Activated CD4-positive, CD25-positive, alpha-beta regulatory T cell treated with anti-CD3 and anti-CD28 coated beads, Interleukin-2, amount 50 U/mL, for 16 hours (primary cell): ENCODE measurements around the gene FAM219A.
"Not testable (repeated sequence)": the region's sequence is repeated elsewhere in the genome, so short reads cannot be mapped to it uniquely, and the experiment has no call there.

Source experiments
- DNase-seq: peaks from one replicate; pipeline ENCODE4 v3.0.0-alpha.2; 2020; ENCODE audit warnings: low read depth, low spot score

FAM219A gene

DNA sequence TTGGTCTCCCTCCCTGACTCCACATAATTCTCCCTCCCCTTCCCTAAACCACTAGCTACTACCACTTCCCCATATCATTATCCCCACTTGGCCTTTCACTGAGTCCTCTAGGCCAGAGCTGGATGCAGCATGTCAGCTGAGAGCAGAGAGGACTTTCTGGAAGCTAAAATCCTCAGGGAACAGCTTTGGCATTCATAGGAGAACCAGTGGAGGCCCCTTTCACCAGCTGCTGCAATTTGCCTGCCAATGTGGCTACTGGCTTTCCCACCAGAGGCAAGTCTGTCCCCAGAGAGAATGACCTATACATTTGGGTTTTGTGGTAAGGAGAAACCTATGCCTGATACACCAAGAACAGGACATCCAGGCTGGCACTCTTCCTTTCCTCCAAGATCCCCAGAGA, 14.4 kb downstream of the FAM219A start:
- no peak for DNase-seq

DNA sequence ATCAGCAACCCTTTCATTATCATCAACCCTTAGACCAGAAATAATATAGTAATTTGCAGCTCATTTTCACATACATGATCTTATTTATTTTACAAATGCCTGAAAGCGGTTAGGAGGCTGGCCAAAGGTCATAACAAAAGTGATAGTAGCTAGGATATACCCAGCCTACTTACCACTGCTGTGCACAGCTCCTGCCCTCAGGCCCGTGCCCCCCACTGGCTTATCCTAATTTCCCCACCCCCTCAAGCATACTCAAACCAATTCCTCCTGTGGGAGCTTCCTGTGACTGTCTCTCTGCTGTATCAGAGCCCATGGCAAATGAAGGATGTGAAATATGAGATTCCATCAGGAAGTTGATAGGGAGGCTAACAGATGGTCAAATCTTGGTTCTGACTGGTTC, 14.8 kb downstream of the FAM219A start:
- no peak for DNase-seq

DNA sequence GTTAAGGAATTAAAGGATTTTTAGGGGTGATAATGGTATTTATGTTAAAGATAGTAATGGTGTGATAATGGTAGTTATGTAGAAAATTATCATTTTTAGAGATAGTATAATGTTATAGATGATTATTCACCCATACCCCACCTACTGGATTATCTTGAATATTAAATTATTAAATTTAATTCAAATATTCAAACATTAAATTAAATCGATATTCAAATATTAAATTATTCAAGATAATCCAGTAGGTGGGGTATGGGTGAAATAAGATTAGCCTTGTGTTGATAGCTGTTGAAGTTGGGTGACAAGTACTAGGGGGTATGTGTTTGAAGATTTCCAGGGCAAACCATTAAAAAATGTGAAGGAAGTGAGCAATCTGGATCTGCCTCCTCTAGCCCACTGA, 15.6 kb downstream of the FAM219A start:
- no peak for DNase-seq

DNA sequence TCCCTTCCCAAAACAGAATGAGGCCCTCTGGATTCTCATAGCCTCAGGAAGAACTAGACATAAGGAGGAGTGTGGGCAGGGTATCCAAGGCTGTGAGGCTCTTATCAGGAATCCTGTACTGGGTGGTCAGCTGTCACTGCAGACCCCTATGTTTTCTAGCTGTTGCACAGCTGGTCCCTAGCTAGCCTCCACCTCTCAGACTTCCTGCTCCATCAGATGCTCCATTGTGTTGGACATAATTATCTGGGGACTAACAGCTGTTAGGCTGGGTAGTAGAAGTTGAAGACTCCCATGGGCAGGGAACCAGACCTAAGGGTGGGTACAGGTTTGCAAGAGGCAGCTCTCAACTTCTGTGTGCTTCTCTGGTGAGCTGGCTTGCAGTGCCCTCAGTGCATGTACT, 18.4 kb downstream of the FAM219A start:
- DNase-seq = no peak

DNA sequence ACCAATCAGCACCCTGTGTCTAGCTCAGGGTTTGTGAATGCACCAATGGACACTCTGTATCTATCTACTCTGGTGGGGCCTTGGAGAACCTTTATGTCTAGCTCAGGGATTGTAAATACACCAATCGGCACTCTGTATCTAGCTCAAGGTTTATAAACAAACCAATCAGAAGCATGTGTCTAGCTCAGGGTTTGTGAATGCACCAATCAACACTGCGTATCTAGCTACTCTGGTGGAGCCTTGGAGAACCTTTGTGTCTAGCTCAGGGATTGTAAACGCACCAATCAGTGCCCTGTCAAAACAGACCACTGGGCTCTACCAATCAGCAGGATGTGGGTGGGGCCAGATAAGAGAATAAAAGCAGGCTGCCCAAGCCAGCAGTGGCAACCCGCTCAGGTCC, 19.9 kb downstream of the FAM219A start:
- not testable (repeated sequence) for DNase-seq

DNA sequence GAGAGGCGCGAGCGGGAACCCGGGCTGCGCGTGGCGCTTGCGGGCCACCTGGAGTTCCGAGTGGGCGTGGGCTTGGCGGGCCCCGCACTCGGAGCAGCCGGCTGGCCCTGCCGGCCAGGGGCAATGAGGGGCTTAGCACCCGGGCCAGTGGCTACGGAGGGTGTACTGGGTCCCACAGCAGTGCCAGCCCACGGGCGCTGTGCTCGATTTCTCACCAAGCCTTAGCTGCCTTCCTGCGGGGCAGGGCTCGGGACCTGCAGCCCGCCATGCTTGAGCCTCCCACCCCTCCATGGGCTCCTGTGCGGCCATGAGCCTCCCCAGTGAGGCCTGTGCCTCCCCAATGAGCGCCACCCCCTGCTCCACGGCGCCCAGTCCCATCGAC, 20.5 kb downstream of the FAM219A start:
- not testable (repeated sequence) for DNase-seq

DNA sequence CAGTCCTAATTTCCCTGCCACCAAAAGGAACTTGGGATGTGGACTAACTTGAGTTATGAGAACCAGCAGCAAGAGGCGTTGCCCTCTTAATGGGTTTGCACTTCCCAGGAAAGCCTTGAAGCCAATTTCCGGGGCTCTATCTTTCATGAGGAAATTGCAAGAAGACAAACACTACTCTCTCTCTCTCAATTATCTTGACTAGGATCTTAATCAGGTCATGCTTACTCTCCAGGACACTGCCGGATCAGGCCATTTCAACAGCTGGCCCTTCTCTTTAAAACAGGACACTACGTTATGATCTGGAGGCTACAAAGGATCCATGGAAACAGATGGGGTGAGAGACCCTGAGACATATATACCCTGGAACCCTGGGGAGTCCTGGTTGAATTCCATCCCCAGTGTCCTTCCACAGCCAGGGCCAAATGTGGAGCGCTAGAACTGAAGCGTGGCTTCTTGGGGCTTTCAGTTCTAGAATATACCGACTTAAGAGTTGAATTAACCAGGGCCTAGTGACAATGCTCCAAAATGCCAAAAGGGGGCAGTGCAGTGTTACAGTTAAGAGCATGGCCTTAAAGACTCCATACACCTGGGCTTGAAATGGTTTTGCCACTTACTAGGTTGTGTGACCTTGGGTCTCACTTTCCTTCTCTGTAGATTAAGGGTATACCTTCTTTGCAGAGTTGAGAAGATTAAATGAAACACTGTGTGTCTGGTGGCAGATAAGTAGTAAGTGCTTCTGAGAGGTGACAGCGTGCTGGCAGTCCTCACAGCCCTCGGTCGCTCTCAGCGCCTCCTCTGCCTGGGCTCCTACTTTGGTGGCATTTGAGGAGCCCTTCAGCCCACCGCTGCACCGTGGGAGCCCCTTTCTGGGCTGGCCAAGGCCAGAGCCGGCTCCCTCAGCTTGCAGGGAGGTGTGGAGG, 21.1 kb downstream of the FAM219A start:
- DNase-seq = peak; percentile 42

DNA sequence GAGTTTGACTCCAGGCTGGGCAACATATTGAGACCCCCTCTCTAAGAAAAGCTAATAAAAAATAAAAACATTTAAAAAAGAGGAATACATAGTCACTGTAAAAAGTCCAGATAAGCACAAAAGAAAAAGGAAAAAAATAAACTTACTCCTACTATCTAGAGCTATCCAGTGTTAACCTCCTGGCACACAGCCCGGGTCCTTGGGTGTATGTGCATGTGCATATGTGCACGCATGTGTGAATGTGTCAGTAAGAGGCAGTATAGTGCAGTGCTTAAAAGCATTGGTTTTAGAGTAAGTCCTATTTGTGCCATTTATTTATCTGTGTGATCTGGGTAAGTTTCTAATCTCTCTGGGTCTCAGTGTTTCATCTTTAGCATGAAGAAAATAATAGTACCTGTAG, 26.7 kb downstream of the FAM219A start:
- DNase-seq = no peak

DNA sequence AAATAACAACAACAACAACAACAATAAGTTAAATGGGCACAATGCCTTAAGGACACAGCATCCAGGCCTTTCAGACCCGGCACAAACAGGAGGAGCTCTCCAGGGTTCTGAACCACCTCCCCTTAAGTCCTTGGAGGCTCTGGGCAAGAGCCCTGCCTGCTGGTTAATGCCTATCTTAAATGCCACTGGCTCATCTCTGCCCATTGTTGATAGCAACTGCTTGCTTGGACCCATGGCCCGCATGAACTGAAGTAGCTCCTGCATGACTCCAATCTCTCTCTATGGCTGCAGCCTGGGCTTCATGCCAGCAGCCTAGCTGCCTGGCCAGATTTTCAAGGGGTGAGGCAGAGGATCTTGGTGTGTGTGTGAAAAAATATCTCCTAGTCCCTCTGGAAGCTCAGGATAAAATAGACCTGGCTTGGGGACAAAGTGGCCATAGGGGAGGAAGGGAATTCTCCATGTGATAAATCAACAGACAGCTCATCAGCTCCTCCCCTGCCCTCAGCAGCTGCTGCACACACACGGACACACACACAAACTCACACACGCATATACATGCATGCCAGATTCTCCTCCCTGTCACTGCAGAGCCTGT, 27.4 kb downstream of the FAM219A start:
- DNase-seq = no peak

DNA sequence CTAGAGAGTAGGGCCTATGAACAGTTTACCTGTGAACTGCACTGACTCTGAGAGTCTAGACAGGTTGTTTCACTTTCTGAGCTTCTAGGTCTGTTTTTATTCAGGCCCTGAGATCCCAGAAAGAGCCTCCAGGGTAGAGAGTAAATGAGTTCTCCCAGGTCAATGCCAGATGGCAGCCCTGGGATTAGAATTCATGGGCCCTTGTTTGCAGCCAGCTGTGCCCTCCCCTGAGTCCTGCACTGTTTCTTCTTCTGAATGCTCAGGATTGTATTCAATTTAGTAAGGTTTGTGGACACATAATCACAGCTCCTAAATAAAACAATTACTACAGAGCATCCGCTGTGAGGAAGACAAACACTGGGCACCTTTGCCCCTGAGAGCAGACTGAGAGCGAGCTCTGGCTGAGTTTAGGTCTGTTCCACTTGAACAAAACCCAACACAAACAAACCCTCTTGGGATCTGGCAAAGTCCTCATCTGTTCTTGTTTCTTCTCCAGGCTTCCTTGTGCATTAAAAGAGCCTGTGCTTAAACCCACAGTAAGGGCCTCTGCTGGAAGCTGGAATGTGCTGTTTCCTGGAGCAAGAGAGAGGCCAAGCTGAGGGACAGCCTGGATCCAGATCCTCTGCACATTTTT, 29.9 kb downstream of the FAM219A start:
- no peak for DNase-seq

DNA sequence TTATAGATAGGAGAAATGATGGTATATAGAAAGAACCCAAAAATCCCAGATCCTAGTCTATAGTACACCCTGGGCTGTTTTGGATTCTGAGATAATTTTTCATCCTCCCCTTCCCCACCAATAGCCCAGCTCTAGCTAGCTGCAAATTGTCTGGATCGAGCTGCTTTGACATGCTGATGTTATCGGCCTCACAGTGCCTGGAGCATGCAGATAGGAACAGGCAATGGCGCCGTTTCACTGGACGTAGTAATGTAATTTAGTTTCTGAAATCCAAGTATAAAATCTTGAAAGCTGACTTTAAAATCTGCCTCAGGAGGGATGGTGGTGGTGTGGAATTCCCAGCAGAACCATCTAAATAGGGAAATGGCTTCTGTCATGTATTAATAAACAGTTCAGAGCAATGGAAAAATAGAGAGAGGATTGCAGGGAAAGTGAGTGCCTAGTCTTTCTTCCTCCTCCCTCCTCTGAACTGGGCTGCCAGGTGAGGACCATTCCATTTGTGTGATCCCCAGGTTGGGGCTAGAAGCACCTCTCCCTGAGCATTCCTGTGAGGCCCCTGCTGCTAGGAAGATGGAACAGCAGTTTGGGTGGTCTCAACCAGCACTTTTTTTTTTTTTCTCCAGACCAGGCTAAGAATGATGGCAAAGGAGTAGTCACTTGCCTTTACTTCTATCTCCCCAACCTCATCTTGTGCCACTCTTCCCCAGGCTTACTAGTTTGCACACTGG, 31.9 kb downstream of the FAM219A start:
- DNase-seq = no peak

DNA sequence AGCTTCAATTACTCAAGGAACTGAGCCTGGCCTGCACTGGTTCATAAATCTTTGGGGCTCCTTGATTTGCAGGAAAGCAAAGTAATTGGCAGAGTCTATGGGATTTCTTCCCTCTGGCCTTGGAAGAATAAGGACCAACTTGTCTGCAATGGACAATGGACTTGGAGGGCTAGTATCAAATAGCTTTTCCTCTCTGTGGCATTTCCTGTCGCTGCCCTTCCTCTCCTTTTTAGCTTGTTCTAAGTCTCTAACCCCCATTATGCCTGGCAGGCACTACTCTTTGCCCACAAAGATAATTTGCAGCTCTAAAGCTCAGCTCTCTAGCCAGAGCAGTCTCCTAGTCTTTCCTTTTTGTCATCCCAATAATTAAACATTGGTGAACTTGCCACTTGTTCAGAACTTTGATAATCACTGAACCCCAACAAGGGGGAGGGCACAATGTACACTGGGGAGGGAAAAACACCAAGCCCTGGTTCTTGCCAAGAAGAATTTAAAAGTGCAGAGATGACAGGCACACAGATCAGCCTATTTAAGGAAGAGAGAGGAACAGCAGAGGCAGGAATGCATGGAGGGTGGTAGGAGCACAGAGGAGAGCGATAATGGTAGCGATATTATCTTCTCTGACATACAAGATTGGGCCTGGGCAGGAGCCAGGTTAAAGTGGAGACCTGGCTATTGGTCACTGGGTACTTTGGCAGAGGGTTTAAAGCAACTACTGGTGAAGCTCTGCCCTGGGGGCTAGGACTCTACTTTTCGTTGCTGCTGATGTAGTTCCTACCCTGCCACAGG, 38.5 kb downstream of the FAM219A start:
- no peak for DNase-seq

DNA sequence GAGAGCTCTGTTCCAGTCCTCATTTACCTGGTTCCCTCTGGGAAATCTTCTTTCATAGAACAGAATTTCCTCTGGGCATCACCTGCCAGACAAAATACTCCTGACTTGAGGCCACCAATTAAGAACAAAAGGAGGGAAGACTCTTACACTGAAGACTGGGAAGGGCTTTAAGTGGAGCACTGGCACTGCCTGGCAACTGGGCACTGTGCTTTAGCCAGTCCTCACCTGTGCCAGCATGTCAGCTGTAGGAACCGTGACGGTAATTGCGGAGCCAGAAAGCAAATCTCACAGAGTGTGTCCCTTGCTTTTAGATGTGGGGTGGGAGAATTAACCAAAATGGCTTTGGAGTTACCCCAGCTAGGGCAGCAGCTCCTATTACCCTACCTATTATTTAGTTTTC, 40.6 kb downstream of the FAM219A start:
- no peak for DNase-seq

DNA sequence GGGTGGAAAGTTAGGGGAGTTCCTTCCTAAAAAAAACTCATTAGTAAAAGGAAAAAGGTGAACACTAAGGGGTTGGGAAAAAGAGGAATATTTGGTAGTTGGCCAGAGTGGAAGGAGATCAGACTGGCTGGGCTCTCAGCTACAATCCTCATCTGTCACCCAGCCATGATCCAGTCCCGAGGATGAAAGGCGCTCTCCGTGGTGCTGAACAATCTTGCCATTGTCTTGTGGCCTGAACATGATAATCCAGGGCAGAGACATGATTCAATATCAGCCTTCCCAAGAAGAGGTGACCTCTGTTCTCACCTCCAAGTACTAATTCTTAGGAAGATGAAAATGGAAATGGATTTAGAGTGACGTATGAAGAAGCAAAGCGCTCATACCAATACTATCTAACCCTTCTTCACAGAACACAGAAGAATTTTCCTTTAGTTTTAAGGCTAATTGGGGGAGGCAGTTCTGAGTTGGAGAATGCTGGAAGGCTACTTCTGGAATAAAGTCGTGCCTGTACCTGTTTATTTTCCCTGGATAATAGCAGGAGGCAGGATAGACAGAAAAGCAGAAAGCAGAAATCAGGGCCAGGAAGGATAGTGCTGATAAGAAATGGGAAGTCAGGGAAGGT, 45.0 kb downstream of the FAM219A start:
- no peak for DNase-seq

DNA sequence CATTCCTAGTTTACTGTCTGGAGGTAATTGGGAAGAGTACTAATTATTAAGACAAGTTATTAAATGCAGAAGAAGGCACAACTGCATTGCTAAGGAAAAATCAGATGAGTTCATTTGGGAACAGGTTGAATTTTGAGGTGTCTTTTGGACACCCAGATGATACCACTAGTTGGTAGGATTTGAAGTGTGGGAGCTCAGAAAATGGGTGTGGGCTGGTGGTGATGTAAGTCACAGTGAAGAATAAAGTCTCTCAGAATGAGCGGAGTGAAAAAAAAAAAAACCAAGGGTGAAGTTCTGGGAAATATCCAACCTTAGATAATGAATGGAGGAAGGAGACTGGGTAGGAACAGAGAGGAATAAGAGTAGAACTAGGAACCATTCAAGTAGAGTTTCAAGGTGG, 46.0 kb downstream of the FAM219A start:
- DNase-seq = no peak

DNA sequence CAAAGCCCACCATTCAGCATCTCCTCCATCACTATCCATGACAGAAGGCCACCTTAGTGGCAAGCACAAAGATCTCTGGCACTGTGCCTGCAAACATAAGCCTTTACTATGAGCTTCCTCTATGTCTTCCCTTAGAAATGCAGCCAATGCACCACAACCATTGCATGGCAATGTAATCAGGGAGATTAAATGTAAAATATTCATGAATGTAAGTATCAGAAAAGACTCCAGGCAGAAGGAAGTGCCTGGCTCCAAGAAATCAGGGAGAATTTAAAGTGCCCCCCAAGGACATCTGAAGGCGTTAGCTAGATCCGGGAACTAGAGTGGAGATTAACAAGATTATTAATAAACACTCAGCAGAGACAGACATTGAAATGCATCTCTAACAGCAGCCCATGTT, 49.2 kb downstream of the FAM219A start:
- no peak for DNase-seq

DNA sequence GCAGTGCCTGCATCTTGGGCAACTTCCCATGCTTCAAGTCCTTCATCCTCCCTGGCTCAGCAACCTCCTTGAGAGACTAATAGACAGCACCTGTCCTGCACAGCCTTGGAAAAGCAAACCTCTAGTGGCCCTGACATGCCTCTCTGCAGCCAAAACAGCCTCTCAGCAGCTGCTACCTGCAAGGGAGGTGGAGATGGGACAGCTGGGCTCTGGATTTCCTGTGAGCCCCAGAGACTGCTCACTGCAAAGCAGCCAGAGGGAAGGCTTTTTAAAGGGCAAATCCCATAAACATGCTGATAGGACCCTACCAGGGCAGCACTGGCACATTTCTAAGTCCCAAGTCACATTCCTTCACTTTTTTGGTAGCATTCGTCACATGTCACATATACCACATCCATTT, 50.2 kb downstream of the FAM219A start:
- DNase-seq = no peak

DNA sequence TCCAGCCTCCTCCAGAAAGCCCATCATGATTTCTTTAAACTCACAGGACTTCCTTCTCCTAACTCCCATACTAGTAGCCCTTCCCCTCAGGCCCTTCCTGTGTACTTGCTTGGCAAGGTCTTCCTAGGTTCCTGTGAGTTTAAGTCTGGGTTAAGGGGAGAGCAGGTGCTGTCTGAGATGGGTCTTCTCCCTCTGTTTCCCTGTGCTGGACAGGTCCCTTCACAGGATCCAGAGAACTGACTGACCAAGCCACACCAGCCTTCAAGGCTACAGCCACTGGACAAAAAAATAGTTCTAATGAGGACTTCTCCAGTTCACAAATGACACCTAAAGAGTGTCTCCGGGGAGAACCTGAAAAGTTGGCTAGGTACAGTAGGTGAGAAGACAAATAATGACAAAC, 52.2 kb downstream of the FAM219A start:
- DNase-seq = no peak

DNA sequence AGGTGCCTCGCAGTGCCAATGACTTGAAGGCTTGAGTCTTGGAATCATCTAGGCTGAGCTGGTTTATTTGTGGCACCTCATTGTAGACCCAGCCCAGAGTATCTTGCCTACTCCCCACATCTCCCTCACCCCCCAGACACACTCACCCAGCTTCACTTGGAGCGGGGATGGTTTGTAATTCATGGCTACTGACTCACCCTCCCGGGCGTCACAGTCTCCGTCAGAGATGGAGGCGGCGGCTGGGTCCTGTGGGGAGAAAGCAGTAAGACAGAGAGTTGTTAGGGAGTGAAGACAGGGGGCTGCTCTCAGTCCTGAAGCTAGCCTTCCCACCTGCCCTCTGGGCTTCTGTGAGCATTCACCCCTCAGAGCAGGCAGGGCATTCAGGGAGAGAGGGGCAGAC, 52.7 kb downstream of the FAM219A start:
- no peak for DNase-seq

DNA sequence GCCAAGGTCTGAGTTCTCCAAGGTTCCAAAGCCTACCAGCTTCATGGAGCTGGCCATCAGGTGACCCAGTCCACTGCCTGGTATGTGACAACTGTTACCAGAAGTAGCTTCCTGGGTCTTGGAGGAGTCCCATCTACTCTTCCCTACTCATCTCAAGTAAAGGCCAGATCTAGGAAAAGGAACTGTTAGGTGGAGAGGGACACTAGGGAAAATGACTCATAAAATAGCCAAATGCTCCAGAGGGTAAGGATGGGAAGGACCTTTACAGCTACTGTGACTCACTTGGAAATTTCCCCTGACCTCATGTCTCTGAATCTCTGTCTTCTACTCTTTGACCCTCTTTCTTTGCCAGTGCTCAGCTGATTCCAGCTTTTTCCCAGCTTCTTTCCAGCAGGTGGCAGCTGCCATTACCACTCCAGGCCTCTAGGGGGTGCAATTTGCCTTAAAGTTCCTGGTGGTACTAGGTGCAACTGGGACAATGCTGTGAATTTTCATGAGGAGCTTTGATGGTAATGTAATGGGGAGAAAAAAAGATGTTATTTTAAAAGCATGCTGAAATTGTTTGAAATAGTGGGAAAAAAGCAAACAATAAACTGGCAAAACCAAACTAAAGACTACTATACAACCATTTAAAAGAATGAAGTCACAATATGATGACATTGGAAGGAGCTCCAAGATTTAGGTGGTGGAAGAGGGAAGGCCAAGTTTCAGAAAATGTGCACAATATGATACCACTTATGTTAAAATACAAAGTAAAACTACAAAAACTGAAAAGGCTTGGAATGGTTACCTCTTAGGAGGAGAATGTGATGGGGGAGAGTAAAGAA, 54.6 kb downstream of the FAM219A start:
- DNase-seq = peak; percentile 25
